PFSK-1 (cell line): ENCODE results near the gene AGR3.

ENCODE experiments used
- FOXP2 ChIP-seq: optimal IDR thresholded peaks from 2 replicates; pipeline ENCODE3; 2011; ENCODE audit warnings: borderline replicate concordance, control low read depth, inconsistent platforms; ENCODE audit not compliant: insufficient read depth; ENCODE audit errors: extremely low read length, extremely low read depth
- POLR2AphosphoS5 ChIP-seq: IDR thresholded peaks from 2 replicates; pipeline ENCODE4 v1.6.1; 2012; ENCODE audit warnings: low read depth, mild to moderate bottlenecking, control low read depth, low read length, moderate library complexity
- SIN3A ChIP-seq: IDR thresholded peaks from 2 replicates; pipeline ENCODE4 v1.6.1; 2012; ENCODE audit warnings: mild to moderate bottlenecking, low read length, moderate library complexity, borderline replicate concordance; ENCODE audit not compliant: insufficient read depth
- TAF1 ChIP-seq: IDR thresholded peaks from 2 replicates; pipeline ENCODE4 v1.6.1; 2012; ENCODE audit warnings: low read length, control low read depth, borderline replicate concordance; ENCODE audit not compliant: insufficient read depth
- TF ChIP-seq, protein P1 (sequence below), 2 experiments: IDR thresholded peaks; 2 replicates each; pipeline versions ENCODE4 v1.6.1 to v1.8.0; 2011 to 2012; ENCODE audit warnings: low read depth in 2 of 2, low read length in 2 of 2, control low read depth in 1 of 2, inconsistent platforms in 1 of 2, mild to moderate bottlenecking in 1 of 2, moderate library complexity in 1 of 2; ENCODE audit not compliant: insufficient read depth in 1 of 2

- no peak for TF ChIP-seq TAF1
- TF ChIP-seq POLR2AphosphoS5, result no peak
- TF ChIP-seq, protein P1, sequence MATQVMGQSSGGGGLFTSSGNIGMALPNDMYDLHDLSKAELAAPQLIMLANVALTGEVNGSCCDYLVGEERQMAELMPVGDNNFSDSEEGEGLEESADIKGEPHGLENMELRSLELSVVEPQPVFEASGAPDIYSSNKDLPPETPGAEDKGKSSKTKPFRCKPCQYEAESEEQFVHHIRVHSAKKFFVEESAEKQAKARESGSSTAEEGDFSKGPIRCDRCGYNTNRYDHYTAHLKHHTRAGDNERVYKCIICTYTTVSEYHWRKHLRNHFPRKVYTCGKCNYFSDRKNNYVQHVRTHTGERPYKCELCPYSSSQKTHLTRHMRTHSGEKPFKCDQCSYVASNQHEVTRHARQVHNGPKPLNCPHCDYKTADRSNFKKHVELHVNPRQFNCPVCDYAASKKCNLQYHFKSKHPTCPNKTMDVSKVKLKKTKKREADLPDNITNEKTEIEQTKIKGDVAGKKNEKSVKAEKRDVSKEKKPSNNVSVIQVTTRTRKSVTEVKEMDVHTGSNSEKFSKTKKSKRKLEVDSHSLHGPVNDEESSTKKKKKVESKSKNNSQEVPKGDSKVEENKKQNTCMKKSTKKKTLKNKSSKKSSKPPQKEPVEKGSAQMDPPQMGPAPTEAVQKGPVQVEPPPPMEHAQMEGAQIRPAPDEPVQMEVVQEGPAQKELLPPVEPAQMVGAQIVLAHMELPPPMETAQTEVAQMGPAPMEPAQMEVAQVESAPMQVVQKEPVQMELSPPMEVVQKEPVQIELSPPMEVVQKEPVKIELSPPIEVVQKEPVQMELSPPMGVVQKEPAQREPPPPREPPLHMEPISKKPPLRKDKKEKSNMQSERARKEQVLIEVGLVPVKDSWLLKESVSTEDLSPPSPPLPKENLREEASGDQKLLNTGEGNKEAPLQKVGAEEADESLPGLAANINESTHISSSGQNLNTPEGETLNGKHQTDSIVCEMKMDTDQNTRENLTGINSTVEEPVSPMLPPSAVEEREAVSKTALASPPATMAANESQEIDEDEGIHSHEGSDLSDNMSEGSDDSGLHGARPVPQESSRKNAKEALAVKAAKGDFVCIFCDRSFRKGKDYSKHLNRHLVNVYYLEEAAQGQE (IDR thresholded peaks at IDR 0.05; ENCODE audit: insufficient read depth in 1 of 2, low read depth in 2 of 2, low read length in 2 of 2), result no peak
- TF ChIP-seq SIN3A, result no peak
- no peak for TF ChIP-seq FOXP2
These were observed 44.5 kb upstream of the AGR3 start for GRCh38 chr7:16926283-16926682.
